SKM-1 (cell line): ENCODE measurements around the gene CCDC117.

Experiments
- DNase-seq: peaks from one replicate; lab custom pipeline; 2025; ENCODE audit not compliant: unreplicated experiment; lab: John Stamatoyannopoulos, UW

Gene CCDC117

DNA sequence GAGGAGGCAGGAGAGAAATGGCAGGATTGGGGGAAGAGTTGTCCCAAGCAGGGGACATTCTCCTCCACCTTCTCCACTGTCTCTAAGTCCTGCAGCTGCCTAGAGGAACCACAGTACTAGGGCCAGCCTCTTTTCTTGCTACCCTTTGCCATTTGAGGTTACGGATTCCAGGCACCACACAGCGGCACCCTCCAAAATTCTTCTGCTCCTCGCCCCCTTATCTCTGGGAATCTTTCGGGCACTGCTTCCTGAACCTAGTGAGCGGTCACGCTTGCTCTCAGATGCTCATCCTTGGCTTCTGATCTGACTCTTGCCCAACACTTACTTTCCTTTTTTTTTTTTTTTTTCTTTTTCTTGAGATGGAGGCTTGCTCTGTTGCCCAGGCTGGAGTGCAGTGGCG lies 54.4 kb downstream of the CCDC117 start:
- no peak for DNase-seq

DNA sequence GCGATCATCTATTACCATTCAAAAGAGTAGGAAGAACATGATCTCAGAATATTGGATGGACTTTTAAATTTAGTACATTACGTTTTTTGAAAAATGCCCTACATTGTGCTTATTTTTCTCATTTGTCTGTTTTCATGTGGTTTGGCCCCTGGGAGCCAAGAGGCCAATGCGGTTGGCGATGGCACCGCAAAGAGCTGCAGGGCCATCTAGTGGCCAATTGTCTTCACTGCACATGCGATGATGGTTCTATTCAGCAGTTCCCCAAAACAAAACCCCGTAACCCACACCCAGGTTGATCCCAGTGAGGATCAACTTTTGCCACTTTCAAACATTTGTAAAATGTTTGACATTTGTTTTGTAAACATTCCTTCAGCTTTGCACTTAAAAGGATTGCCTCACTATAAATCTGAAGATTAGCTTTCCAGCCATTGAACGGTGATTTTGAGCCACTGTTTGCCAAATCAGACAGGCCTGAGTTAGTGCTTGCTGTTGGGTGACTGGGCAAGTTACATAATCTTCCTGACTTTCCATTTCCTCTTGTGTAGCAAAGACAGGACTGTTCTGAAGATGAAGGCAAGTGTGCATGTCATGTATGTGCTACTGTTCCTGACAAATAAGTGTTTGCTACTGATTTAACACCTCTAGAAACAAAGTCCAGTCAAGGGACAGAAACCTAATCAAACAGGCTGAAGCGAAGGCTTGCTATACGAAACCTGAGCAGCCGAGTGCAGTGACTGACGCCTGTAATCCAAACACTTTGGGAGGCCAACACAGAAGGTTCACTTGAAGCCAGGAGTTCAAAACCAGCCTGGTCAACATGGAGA lies 57.1 kb downstream of the CCDC117 start:
- DNase-seq: peak; percentile 49

DNA sequence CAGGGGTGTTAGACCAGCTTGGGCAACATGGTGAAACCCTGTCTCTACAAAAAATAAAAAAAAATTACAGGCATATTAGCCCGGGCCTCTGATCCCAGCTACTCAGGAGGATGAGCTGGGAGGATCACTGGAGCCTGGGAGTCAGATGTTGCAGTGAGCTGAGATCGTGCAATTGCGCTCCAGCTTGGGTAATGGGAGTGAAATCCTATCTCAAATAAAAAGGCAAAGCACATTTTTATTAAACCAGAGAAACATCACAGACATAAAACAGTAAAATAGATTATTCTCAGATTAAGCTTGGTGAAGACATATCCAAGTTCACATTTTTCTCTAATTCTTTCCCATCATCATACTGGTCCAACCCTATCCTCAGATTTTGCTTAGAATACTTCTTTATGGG lies 57.9 kb downstream of the CCDC117 start:
- DNase-seq: no peak

DNA sequence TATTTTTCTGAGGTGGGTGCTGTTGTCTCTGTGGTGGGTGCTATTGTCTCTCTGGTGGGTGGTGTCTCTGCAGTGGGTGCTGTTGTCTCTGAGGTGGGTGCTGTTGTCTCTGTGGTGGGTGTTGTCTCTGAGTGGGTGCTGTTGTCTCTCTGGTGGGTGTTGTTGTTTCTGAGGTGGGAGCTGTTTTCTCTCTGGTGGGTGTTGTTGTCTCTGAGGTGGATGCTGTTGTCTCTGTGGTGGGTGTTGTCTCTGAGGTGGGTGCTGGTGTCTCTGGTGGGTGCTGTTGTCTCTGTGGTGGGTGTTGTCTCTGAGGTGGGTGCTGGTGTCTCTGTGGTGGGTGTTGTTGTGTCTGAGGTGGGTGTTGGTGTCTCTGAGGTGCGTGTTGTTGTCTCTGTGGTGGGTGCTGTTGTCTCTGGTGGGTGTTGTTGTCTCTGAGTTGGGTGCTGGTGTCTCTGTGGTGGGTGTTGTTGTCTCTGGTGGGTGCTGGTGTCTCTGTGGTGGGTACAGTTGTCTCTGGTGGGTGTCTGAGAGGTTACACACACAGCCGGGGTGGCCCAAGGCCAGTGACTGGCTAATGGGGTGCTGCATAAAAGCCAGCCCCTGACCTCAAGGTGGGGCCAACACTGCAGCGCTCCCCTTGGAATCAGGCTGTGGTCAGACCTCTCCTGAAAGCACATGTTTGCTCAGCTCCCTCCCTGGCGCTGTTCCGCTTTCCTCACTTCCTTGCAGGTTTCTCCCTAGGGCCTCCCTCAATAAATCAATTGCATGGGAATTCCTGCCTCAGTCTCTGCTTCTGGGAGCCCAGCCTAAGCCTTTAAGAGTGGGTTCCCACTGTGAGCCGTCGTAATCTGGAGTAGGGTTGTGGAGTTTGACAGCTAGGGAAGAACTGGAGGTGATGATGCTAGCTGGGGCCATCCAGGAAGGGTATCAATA lies 58.9 kb downstream of the CCDC117 start:
- no peak for DNase-seq

DNA sequence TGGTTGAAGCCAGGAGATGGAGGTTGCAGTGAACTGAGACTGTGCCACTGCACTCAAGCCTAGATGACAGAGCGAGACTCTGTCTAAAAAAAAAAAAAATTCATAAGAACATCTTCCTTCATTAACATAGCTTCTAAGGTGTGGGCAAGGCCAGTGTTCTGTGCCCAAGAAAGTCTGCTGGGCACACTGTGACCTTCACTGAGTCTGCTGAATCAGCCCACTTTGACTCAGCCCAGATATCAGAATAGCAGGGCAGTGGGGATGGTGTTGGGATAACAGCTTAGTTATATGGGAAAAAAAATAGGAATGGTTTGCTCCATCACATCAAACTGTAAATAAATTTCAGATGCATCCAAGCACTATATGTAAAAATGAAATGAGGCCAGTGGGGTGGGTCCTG lies 60.2 kb downstream of the CCDC117 start:
- no peak for DNase-seq

DNA sequence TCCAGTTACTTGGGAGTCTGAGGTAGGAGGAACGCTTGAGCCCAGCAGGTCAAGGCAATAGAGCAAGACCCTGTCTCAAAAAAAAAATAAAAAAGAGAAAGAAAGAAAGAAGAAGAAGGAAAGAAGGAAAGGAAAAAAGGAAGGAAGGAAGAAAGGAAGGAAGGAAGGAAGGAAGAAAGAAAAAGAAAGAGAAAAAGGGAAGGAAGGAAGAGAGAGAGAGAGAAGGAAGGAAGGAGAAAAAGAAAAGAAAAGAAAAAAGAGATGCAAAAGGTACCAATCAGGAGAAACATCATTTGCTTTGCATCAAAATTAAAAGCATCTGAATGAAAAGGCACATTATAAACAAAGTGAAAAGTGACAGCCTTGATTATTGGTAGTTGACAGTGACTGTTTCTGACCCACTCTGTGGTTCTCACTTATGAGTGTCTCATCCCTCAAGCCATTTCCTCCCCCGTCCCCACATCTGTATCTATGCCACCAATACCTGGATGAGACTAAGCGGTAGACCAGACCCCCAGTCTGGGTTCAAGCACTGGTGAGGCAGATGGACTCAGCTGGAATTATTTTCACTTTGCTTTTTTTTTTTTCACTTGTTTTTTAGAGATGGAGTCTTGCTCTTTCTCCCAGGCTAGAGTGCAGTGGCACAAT lies 60.9 kb downstream of the CCDC117 start:
- DNase-seq: no peak

DNA sequence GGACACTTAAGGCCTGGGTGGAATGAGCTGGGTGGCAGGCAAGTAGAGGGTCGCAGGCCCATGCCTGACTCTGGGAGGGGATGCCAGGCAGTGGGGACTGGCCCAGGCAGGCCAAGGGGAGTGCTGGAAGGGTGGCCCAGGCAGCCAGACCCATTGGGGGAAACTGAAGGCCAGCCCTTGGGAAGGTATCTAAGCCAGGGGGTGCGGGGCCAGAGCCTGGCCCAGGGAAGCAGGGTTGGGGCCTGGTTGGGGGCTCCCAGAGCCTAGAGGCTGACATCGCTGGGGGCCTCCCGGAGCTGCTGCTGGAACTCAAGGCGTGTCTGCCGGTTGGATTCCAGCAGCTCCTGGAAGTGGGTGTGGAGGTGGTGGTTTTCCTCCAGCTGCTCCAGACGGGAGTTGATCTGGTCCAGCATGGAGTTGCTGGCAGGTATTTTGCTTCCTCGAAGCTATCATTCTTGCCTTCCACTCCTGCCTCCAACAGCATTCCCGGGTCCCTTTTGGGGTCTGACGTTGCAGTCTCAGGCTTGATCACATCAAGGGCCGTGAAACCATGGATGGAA lies 63.2 kb downstream of the CCDC117 start:
- no peak for DNase-seq

DNA sequence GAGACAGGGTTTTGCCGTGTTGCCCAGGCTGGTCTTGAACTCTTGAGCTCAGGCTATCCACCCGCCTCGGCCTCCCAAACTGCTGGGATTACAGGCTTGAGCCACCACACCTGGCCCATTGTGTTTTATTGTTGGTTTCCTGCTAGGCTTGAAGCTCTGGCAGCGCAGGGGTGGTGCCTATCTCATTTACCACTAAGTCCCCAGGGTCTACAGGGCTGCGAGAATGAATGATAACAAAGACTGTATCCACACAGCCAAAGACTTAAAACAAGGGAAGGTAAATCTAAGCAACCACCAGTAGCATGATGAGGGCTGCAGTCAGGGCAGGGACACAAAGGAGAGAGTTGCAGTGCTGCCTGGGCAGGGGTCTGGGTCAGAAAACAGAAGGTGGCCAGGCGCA lies 65.1 kb downstream of the CCDC117 start:
- DNase-seq: no peak
